ENCODE data around the gene THBS3.

DNA sequence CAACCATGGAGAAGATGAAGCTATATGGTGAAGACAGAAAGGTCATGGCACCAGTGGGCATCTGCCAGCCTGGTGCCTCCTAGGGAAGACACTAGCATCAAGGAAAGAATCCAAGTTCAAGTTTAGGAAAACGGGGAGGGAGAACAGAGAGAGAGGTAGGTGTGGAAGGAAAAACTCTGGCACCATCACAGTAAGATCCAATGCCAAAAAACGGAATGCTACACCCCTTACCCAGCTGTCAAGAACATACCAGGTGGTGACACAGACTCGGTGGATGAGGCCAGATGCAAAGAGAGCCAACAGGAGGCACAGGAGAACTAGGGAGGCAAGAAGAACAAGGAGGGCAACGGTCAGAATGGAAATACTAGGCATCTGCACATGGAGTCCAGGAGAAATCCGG lies 38.2 kb downstream of the THBS3 start:
- no peak for TF ChIP-seq ETS2 (tag; IDR thresholded peaks at IDR 0.05; ENCODE audit: borderline replicate concordance, poor library complexity, severe bottlenecking)
- TF ChIP-seq POLR2A (conservative IDR thresholded peaks at IDR 0.05) = no peak
